ENCODE measurements around the gene NAPA. TPM values are rescaled to one million over a fixed set of nuclear protein-coding genes. Genes with fewer than 3 reads are reported as not detected.

Gene NAPA
- total RNA-seq, 1 donor from 2014 or later: 132 TPM

DNA sequence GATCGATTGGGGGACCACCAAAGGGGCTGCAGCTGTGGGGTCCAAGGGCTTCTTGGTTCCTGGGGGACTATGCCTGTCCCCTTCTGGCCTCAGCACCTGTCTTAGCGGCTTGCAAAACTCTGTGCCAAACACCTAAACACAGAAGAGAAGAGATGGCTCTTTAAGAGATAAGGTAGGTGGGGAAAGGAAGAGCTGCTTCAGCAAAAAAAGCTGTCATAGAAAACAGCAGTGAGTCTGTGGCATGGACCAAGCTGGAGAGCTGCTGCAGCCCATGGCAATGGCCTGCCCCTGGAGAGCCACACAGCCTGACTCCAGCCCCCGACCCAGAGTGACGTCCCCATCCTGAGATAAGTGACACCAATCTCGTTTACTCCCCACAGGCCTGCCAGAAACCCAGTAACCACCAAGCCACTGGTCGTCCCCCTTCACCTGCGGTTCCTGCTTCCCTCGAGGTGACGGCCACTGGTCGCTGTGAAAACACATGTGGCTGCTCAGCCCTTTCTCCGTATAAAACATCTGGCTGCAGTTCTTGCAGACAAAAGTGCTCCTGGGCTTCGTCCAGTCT, 25.0 kb upstream of the NAPA start:
- peaks cover 19% of the 10 kb centered on the region for H3K27me3 Mint-ChIP-seq (ENCODE audit: low read depth, unreplicated experiment)
- H3K27ac Mint-ChIP-seq (ENCODE audit: unreplicated experiment): no peak overlapping the region
- Histone ChIP-seq H3K4me1 (ENCODE audit: insufficient read depth, low read length) (no peaks in the 10 kb centered on the region), H3K27me3 (ENCODE audit: insufficient read depth, low read length) (peaks cover 2% of the 10 kb centered on the region), H4K20me1 (ENCODE audit: insufficient read depth, low read length) (no peaks in the 10 kb centered on the region), H3K9me3 (ENCODE audit: insufficient read depth, low read depth, low read length) (no peaks in the 10 kb centered on the region), H3K4me3 (ENCODE audit: insufficient read depth, low read depth, low read length) (no peak overlapping the region), H3K9ac (ENCODE audit: low read length) (no peak overlapping the region), H3K79me2 (ENCODE audit: insufficient read depth, low read length) (no peaks in the 10 kb centered on the region), H3K4me2 (ENCODE audit: low read length) (no peak overlapping the region), H3K27ac (ENCODE audit: low read depth, low read length) (no peak overlapping the region), H2AFZ (ENCODE audit: low read depth, low read length) (no peak overlapping the region), H3K36me3 (ENCODE audit: insufficient read depth, low read length) (no peaks in the 10 kb centered on the region)
- no peak for DNase-seq (ENCODE audit: low read depth)
- no peak for FAIRE-seq
- peaks cover 6% of the 10 kb centered on the region for H3K4me1 Mint-ChIP-seq (ENCODE audit: low read depth, unreplicated experiment)
- TF ChIP-seq, protein P1, sequence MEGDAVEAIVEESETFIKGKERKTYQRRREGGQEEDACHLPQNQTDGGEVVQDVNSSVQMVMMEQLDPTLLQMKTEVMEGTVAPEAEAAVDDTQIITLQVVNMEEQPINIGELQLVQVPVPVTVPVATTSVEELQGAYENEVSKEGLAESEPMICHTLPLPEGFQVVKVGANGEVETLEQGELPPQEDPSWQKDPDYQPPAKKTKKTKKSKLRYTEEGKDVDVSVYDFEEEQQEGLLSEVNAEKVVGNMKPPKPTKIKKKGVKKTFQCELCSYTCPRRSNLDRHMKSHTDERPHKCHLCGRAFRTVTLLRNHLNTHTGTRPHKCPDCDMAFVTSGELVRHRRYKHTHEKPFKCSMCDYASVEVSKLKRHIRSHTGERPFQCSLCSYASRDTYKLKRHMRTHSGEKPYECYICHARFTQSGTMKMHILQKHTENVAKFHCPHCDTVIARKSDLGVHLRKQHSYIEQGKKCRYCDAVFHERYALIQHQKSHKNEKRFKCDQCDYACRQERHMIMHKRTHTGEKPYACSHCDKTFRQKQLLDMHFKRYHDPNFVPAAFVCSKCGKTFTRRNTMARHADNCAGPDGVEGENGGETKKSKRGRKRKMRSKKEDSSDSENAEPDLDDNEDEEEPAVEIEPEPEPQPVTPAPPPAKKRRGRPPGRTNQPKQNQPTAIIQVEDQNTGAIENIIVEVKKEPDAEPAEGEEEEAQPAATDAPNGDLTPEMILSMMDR (IDR thresholded peaks at IDR 0.05; ENCODE audit: insufficient read depth, low read depth, low read length): no peak
- TF ChIP-seq EZH2 (IDR thresholded peaks at IDR 0.05; ENCODE audit: insufficient read depth, low read length): no peak
- no peak overlapping the region for H3K4me3 Mint-ChIP-seq (ENCODE audit: unreplicated experiment)
- peaks cover 3% of the 10 kb centered on the region for H3K9me3 Mint-ChIP-seq (ENCODE audit: unreplicated experiment)
- H3K36me3 Mint-ChIP-seq (ENCODE audit: low read depth, unreplicated experiment): peaks cover 2% of the 10 kb centered on the region

DNA sequence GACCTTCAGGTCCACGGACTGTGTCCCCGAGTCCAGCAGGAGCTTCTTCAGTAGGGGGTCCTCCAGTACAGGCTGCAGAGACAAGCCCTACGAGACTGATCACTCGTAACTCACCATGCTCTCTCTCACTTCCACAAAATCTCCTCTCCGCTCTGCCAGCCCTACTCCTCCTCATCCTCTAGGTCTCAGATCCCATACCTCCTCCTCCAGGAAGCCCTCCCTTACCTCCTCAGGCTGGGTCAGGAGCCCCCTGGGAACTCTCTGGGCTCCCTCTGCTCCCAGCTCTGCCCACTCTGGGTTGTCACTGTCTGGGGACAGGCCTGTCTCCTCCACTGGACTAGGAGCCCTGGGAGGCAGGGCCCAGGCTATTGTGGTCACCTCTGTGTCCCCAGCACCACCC, 23.9 kb upstream of the NAPA start:
- Histone ChIP-seq H3K79me2 (ENCODE audit: insufficient read depth, low read length) (no peaks in the 10 kb centered on the region), H3K9me3 (ENCODE audit: insufficient read depth, low read depth, low read length) (no peaks in the 10 kb centered on the region), H3K27me3 (ENCODE audit: insufficient read depth, low read length) (peaks cover 2% of the 10 kb centered on the region), H4K20me1 (ENCODE audit: insufficient read depth, low read length) (no peaks in the 10 kb centered on the region), H3K4me1 (ENCODE audit: insufficient read depth, low read length) (no peaks in the 10 kb centered on the region), H3K9ac (ENCODE audit: low read length) (no peak overlapping the region), H2AFZ (ENCODE audit: low read depth, low read length) (no peak overlapping the region), H3K27ac (ENCODE audit: low read depth, low read length) (no peak overlapping the region), H3K36me3 (ENCODE audit: insufficient read depth, low read length) (no peaks in the 10 kb centered on the region), H3K4me3 (ENCODE audit: insufficient read depth, low read depth, low read length) (no peak overlapping the region), H3K4me2 (ENCODE audit: low read length) (no peak overlapping the region)
- Mint-ChIP-seq H3K9me3 (ENCODE audit: unreplicated experiment) (peaks cover 3% of the 10 kb centered on the region), H3K27me3 (ENCODE audit: low read depth, unreplicated experiment) (peaks cover 19% of the 10 kb centered on the region), H3K4me1 (ENCODE audit: low read depth, unreplicated experiment) (peaks cover 6% of the 10 kb centered on the region), H3K4me3 (ENCODE audit: unreplicated experiment) (peak overlapping the region; percentile 50), H3K27ac (ENCODE audit: unreplicated experiment) (no peak overlapping the region), H3K36me3 (ENCODE audit: low read depth, unreplicated experiment) (peaks cover 2% of the 10 kb centered on the region)
- FAIRE-seq: no peak
- no peak for DNase-seq (ENCODE audit: low read depth)
- TF ChIP-seq, protein P1 (IDR thresholded peaks at IDR 0.05; ENCODE audit: insufficient read depth, low read depth, low read length): no peak
- no peak for TF ChIP-seq EZH2 (IDR thresholded peaks at IDR 0.05; ENCODE audit: insufficient read depth, low read length)

DNA sequence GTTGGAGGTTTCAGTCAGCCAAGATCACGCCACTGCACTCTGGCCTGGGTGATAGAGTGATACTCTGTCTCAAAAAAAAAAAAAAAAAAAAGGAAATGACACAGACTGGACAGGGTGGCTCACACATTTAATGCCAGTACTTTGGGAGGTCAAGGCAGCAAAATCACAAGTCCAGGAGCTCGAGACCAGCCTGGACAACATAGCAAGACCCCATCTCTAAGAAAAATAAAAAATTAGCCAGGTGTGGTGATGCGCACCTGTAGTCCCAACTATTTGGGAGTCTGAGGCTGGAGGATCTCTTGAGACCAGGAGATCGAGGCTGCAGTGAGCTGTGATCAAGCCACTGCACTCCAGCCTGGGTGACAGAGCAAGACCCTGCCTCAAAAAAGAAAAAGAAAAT, 22.6 kb upstream of the NAPA start:
- no peak overlapping the region for H3K4me3 ChIP-seq (ENCODE audit: insufficient read depth, low read depth, low read length)
- H3K4me2 ChIP-seq (ENCODE audit: low read length): no peak overlapping the region
- no peaks in the 10 kb centered on the region for H4K20me1 ChIP-seq (ENCODE audit: insufficient read depth, low read length)
- Mint-ChIP-seq H3K9me3 (ENCODE audit: unreplicated experiment) (peaks cover 3% of the 10 kb centered on the region), H3K4me1 (ENCODE audit: low read depth, unreplicated experiment) (peaks cover 6% of the 10 kb centered on the region), H3K27me3 (ENCODE audit: low read depth, unreplicated experiment) (peaks cover 19% of the 10 kb centered on the region), H3K27ac (ENCODE audit: unreplicated experiment) (no peak overlapping the region), H3K36me3 (ENCODE audit: low read depth, unreplicated experiment) (peaks cover 2% of the 10 kb centered on the region), H3K4me3 (ENCODE audit: unreplicated experiment) (no peak overlapping the region)
- H3K9ac ChIP-seq (ENCODE audit: low read length): no peak overlapping the region
- FAIRE-seq (no peak), DNase-seq (ENCODE audit: low read depth) (no peak)
- no peaks in the 10 kb centered on the region for H3K27me3 ChIP-seq (ENCODE audit: insufficient read depth, low read length)
- TF ChIP-seq, protein P1 (IDR thresholded peaks at IDR 0.05; ENCODE audit: insufficient read depth, low read depth, low read length): no peak
- TF ChIP-seq EZH2 (IDR thresholded peaks at IDR 0.05; ENCODE audit: insufficient read depth, low read length): no peak
- H3K79me2 ChIP-seq (ENCODE audit: insufficient read depth, low read length): no peaks in the 10 kb centered on the region
- no peaks in the 10 kb centered on the region for H3K36me3 ChIP-seq (ENCODE audit: insufficient read depth, low read length)
- no peak overlapping the region for H2AFZ ChIP-seq (ENCODE audit: low read depth, low read length)
- H3K9me3 ChIP-seq (ENCODE audit: insufficient read depth, low read depth, low read length): no peaks in the 10 kb centered on the region
- no peak overlapping the region for H3K27ac ChIP-seq (ENCODE audit: low read depth, low read length)
- H3K4me1 ChIP-seq (ENCODE audit: insufficient read depth, low read length): no peaks in the 10 kb centered on the region
